DOHH2 (cell line): ENCODE data around the gene FBXO38.

Source experiments
- H3F3A ChIP-seq: fragments of 200-600 bp; sonication (generic), shearing (Covaris generic); 2 replicates; pipeline ENCODE4 v1.6.0; 2016; ENCODE audit warnings: antibody characterized with exemption, mild to moderate bottlenecking; ENCODE audit not compliant: control insufficient read depth, insufficient read depth
- H3K27ac ChIP-seq: fragments of 200-600 bp; sonication (generic); 2 replicates; pipeline ENCODE4 v1.5.1; 2014; ENCODE audit warnings: low read depth, mild to moderate bottlenecking, low read length, moderate library complexity
- H3K27me3 ChIP-seq: fragments of 200-600 bp; sonication (generic); 2 replicates; pipeline ENCODE4 v1.6.1; 2014; ENCODE audit warnings: mild to moderate bottlenecking, low read length, mixed read lengths; ENCODE audit not compliant: control insufficient read depth
- H3K36me3 ChIP-seq: fragments of 200-600 bp; sonication (generic); 2 replicates; pipeline ENCODE4 v1.6.1; 2014; ENCODE audit warnings: mild to moderate bottlenecking, low read length, moderate library complexity, mixed read lengths; ENCODE audit not compliant: control insufficient read depth
- H3K4me1 ChIP-seq: fragments of 200-600 bp; sonication (generic); 2 replicates; pipeline ENCODE4 v1.6.1; 2014; ENCODE audit warnings: mild to moderate bottlenecking, low read length, mixed read lengths; ENCODE audit not compliant: control insufficient read depth
- H3K4me2 ChIP-seq: fragments of 200-600 bp; sonication (generic); 2 replicates; pipeline ENCODE4 v1.6.0; 2014; ENCODE audit warnings: mild to moderate bottlenecking, low read length, moderate library complexity
- H3K4me3 ChIP-seq: fragments of 200-600 bp; sonication (generic); 2 replicates; pipeline ENCODE4 v1.5.1; 2014; ENCODE audit warnings: mild to moderate bottlenecking, low read length, mixed read lengths
- H3K79me2 ChIP-seq: fragments of 200-600 bp; sonication (generic); 2 replicates; pipeline ENCODE4 v1.6.1; 2014; ENCODE audit warnings: mild to moderate bottlenecking, low read length, mixed read lengths; ENCODE audit not compliant: control insufficient read depth
- H3K9me2 ChIP-seq: fragments of 200-600 bp; sonication (generic); replicated peaks from 2 replicates; pipeline ENCODE4 v1.6.1; 2014; ENCODE audit warnings: mild to moderate bottlenecking, low read length, mixed read lengths; ENCODE audit not compliant: control insufficient read depth
- H3K9me3 ChIP-seq: fragments of 200-600 bp; sonication (generic); 2 replicates; pipeline ENCODE4 v1.6.1; 2014; ENCODE audit warnings: antibody characterized with exemption, low read length, mixed read lengths; ENCODE audit not compliant: control insufficient read depth, insufficient read depth
- H4K20me1 ChIP-seq: fragments of 200-600 bp; sonication (generic); 2 replicates; pipeline ENCODE4 v1.6.0; 2014; ENCODE audit warnings: low read depth, mild to moderate bottlenecking, antibody characterized with exemption, low read length, moderate library complexity; ENCODE audit not compliant: control insufficient read depth, insufficient read depth
- CTCF ChIP-seq: fragments of 200-600 bp; sonication (generic); IDR thresholded peaks from one replicate; pipeline ENCODE4 v1.5.1; 2014; ENCODE audit warnings: antibody characterized with exemption, mild to moderate bottlenecking, low read depth, low read length; ENCODE audit not compliant: poor library complexity, severe bottlenecking
- EZH2phosphoT487 ChIP-seq: fragments of 200-600 bp; sonication (generic); IDR thresholded peaks from 2 replicates; pipeline ENCODE4 v1.6.1; 2017; ENCODE audit warnings: borderline replicate concordance, mild to moderate bottlenecking, antibody characterized with exemption, low read length, moderate library complexity, mixed read lengths

Gene FBXO38

GRCh38 chr5:148376198-148376597 is 7.6 kb upstream of the FBXO38 start:
- peaks cover 12% of the 10 kb centered on the region; the same call in 1 of the 2 replicates for H3K9me3 ChIP-seq
- no peaks in the 10 kb centered on the region; the same call in 1 of the 2 replicates for H3K36me3 ChIP-seq
- H3K27me3 ChIP-seq, result no peaks in the 10 kb centered on the region
- no peaks in the 10 kb centered on the region for H4K20me1 ChIP-seq
- no peak overlapping the region for H3K4me2 ChIP-seq
- peaks cover 2% of the 10 kb centered on the region; the same call in 1 of the 2 replicates for H3K4me1 ChIP-seq
- H3K4me3 ChIP-seq, result no peak overlapping the region
- no peaks in the 10 kb centered on the region for H3K79me2 ChIP-seq
- no peaks in the 10 kb centered on the region for H3K9me2 ChIP-seq
- no peak overlapping the region for H3K27ac ChIP-seq
- TF ChIP-seq EZH2phosphoT487, result no peak
- TF ChIP-seq CTCF, result no peak
- H3F3A ChIP-seq, result no peaks in the 10 kb centered on the region

GRCh38 chr5:148378670-148379069 is 5.1 kb upstream of the FBXO38 start:
- Histone ChIP-seq H3K36me3 (no peaks in the 10 kb centered on the region; the same call in 1 of the 2 replicates), H3K79me2 (peaks cover 6% of the 10 kb centered on the region), H4K20me1 (no peaks in the 10 kb centered on the region), H3K4me1 (peaks cover 14% of the 10 kb centered on the region), H3F3A (no peaks in the 10 kb centered on the region), H3K27ac (no peak overlapping the region), H3K4me3 (no peak overlapping the region), H3K4me2 (no peak overlapping the region), H3K27me3 (no peaks in the 10 kb centered on the region), H3K9me2 (no peaks in the 10 kb centered on the region), H3K9me3 (peaks cover 12% of the 10 kb centered on the region; the same call in 1 of the 2 replicates)
- TF ChIP-seq EZH2phosphoT487 (no peak), CTCF (no peak)

- no peak for TF ChIP-seq CTCF
- TF ChIP-seq EZH2phosphoT487, result no peak
- H3K4me3 ChIP-seq, result no peak overlapping the region
- peaks cover 3% of the 10 kb centered on the region for H3K36me3 ChIP-seq
- H3F3A ChIP-seq, result no peaks in the 10 kb centered on the region
- no peak overlapping the region for H3K4me2 ChIP-seq
- no peaks in the 10 kb centered on the region for H3K9me2 ChIP-seq
- H3K79me2 ChIP-seq, result peaks cover 12% of the 10 kb centered on the region
- peaks cover 12% of the 10 kb centered on the region; the same call in 1 of the 2 replicates for H3K9me3 ChIP-seq
- peaks cover 14% of the 10 kb centered on the region for H3K4me1 ChIP-seq
- no peaks in the 10 kb centered on the region for H3K27me3 ChIP-seq
- H3K27ac ChIP-seq, result no peak overlapping the region
- no peaks in the 10 kb centered on the region for H4K20me1 ChIP-seq
These were observed 4.4 kb upstream of the FBXO38 start for GRCh38 chr5:148379340-148379739.
